AG10803 (cell line): ENCODE data around the gene LSR.

Experiments
- DNase-seq: peaks from one replicate; pipeline ENCODE4 v3.0.0; 2010; ENCODE audit warnings: low read depth
- H3K4me3 ChIP-seq: 2 replicates; pipeline ENCODE4 v1.5.1; 2011; ENCODE audit warnings: mild to moderate bottlenecking, low read length, control low read depth
- TF ChIP-seq, protein P1 (sequence below): conservative IDR thresholded peaks from 2 replicates; pipeline ENCODE4 v1.5.1; 2011; ENCODE audit warnings: mild to moderate bottlenecking, low read length, control low read depth, inconsistent platforms

LSR gene

DNA sequence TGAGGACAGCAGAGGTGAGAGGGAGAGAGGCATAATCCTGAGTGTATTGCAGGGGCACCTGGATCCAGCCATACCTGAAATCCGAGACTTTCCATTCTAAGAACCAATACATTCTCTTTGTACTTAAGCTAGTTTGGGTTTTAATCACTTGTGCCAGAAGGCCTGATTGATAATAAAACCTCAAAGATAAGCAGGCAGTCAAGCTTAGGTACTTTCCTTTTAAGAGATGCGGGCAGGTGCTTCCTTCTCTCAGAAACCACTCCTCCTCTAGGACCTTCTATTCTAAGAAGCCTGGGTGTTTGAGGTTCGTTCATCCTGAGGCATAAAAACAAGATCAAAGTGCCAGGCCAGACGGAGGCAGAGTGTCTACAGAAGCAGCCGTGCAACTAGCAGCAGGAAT lies 42.4 kb upstream of the LSR start:
- no peak overlapping the region for H3K4me3 ChIP-seq
- TF ChIP-seq, protein P1, sequence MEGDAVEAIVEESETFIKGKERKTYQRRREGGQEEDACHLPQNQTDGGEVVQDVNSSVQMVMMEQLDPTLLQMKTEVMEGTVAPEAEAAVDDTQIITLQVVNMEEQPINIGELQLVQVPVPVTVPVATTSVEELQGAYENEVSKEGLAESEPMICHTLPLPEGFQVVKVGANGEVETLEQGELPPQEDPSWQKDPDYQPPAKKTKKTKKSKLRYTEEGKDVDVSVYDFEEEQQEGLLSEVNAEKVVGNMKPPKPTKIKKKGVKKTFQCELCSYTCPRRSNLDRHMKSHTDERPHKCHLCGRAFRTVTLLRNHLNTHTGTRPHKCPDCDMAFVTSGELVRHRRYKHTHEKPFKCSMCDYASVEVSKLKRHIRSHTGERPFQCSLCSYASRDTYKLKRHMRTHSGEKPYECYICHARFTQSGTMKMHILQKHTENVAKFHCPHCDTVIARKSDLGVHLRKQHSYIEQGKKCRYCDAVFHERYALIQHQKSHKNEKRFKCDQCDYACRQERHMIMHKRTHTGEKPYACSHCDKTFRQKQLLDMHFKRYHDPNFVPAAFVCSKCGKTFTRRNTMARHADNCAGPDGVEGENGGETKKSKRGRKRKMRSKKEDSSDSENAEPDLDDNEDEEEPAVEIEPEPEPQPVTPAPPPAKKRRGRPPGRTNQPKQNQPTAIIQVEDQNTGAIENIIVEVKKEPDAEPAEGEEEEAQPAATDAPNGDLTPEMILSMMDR = no peak
- no peak for DNase-seq

DNA sequence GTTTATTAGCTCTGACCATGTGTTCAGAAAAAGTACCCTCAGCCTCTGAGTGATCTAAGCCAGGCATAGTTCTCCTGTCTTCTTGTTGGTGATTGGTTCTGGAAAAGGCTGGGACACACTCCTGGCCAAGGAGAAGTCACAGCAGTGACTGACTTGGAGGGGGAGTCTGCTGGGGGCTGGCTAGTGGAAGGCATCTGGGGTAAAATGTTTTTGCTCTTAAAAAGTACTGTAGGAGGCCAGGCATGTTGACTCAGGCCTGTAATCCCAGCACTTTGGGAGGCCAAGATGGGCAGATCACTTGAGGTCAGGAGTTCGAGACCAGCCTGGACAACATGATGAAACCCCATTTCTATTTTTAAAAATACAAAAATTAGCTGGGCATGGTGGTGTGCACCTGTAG lies 41.9 kb upstream of the LSR start:
- DNase-seq = no peak
- TF ChIP-seq, protein P1 = no peak
- H3K4me3 ChIP-seq = no peak overlapping the region

DNA sequence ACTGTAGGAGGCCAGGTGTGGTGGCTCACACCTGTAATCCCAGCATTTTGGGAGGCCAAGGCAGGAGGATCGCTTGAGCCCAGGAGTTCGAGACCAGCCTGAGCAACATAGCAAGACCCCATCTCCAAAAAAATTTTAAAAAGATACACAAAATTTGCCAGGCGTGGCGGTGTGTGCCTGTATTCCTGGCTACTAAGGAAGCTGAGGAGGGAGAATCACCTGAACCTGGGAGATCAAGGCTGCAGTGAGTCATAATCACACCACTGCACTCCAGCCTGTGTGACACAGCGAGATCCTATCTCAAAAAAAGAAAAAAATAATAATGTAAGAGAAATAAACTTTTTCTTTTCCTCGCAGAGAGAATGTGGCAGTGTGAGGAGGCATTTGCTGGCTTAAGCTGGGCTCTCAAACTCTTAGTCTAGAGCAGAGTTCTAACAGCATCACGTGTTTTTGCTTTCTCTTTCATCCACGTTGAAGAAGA lies 41.4 kb upstream of the LSR start:
- TF ChIP-seq, protein P1 = no peak

DNA sequence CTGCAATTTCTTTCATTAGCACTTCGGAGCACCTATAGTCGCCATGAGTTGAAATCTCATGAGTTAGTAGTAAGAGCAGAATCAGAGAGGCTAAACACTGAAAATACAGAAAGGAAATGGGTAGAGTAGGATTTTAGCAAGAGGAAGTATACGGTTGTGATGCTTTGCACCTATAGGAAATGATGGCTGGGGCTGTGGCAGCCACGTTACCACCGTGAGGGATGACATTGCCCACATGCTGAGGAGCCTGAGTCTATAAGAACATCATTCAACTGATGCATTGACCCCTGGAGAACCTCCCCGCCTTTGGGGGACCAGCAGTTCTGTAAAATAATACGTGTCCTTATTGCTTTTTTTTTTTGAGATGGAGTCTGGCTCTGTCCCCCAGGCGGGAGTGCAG lies 40.7 kb upstream of the LSR start:
- TF ChIP-seq, protein P1 = no peak
- H3K4me3 ChIP-seq = no peak overlapping the region
- no peak for DNase-seq

More for the DNA sequence above, 41.4 kb upstream of the LSR start:
- H3K4me3 ChIP-seq = no peak overlapping the region
- DNase-seq = no peak

DNA sequence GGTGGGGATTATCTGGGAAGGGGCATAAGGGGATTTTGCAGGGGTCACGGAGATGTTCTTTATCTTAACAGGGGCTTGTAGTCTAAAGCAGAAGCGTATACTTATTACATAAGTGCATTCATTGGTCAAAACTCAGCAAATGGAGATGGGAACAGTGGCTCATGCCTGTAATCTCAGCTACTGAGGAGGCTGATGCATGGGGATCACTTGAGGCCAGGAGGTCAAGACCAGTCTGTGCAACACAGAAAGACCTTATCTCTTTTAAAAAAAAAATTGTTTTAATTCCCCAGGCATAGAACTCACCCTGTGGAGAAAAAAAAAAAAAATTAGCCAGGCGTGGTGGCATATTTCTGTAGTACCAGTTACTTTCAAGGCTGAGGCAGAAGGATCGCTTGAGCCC lies 39.2 kb upstream of the LSR start:
- H3K4me3 ChIP-seq = no peak overlapping the region
- TF ChIP-seq, protein P1 = no peak
- no peak for DNase-seq

DNA sequence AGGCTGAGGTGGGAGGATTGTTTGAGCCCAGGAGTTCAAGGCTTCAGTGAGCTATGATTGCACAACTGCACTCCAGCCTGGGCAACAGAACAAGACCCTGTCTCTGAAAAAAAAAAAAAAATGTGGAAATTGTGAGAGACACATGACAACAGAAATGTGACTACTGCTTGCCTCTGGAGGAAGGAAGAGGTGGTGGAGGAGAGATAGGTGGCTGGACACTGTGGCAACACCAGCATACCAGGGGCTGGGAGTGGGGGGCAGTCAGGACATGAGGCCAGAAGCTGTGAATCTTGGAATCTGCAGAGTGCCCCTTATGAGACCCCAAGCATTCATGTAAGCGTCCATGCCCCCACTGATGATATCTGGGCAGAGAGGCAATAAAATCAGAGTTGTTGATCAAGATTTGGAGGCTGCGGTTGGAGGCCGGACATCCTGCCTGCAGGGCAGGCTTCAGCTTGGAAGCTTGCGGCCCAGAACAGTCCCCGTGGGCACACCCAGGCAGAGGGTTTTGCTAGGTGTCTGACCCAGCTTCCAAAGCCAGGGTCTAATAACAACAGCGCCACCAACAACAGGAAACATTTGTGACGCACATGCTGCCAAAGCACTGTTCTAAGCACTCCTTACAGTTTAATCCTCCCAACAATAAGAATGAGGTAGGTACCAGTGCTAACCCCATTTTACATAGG lies 37.1 kb upstream of the LSR start:
- H3K4me3 ChIP-seq = no peak overlapping the region
- no peak for DNase-seq
- TF ChIP-seq, protein P1 = no peak

DNA sequence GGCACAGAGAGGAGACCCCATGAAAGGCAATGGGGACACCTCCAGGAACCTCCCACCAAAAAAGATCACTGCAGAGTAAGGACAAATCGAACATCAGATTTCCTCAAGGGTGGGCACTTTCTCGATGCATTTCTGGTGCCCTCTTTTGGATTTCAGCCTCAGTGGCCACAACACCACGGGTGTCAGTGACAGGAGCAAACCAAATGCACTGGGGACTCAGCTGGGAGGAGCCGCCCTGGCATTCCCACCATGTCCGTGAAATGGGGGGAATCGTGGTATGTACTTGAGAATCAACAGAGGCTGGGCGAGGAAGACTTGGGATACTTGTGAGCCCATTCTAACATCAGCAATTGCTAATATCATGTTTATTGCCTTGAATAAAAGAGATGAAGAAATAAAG lies 36.6 kb upstream of the LSR start:
- no peak for DNase-seq
- TF ChIP-seq, protein P1 = no peak
- no peak overlapping the region for H3K4me3 ChIP-seq
